Keratinocyte (primary cell): ENCODE results near the gene FUZ.

Experiments
- CTCF ChIP-seq, 3 experiments: IDR thresholded peaks in 1 of 3; conservative IDR thresholded peaks in 1 of 3; optimal IDR thresholded peaks in 1 of 3; 2 replicates in 2 of 3; 3 replicates in 1 of 3; pipeline versions ENCODE3 to v1.5.1; 2011; ENCODE audit warnings: low read length in 3 of 3, mild to moderate bottlenecking in 3 of 3, moderate library complexity in 2 of 3, control low read depth in 1 of 3, inconsistent platforms in 1 of 3; ENCODE audit not compliant: insufficient read depth in 2 of 3; ENCODE audit errors: extremely low read depth in 1 of 3
- EZH2 ChIP-seq: IDR thresholded peaks from one replicate; pipeline ENCODE4 v1.6.1; 2012; ENCODE audit warnings: inconsistent platforms, mild to moderate bottlenecking, low read length, moderate library complexity

- TF ChIP-seq CTCF (optimal IDR thresholded peaks at IDR 0.05 in 1 of 3, IDR thresholded peaks at IDR 0.05 in 1 of 3, conservative IDR thresholded peaks at IDR 0.05 in 1 of 3; ENCODE audit: extremely low read depth in 1 of 3, insufficient read depth in 2 of 3, low read length in 3 of 3) (no peak), EZH2 (no peak)
These were observed 36.7 kb downstream of the FUZ start for GRCh38 chr19:49776371-49776764.
